PC-9 (cell line): ENCODE results near the gene MRPL49. TPM values are rescaled to one million over a fixed set of nuclear protein-coding genes. Genes with fewer than 3 reads are reported as not detected.
A peak's percentile ranks its signal among the peaks of the same experiment; 100 is the strongest.
"Not testable (repeated sequence)": the region's sequence is repeated elsewhere in the genome, so short reads cannot be mapped to it uniquely, and the experiment has no call there.

ENCODE experiments used
- BruUV-seq: library from RNA; stranded (reverse); fragments of 400-500 nt; replicated peaks from 2 replicates; lab custom pipeline; 2021; lab: Mats Ljungman, UMichigan
- CTCF ChIA-PET: fragments of 300-600 bp; sonication (Branson Sonifier 250); formaldehyde crosslinking; loops from one replicate; lab custom pipeline; 2022; ENCODE audit warnings: antibody characterized with exemption; lab: Charles Lee
- POLR2A ChIA-PET: fragments of 300-600 bp; sonication (Branson Sonifier 250); formaldehyde crosslinking; loops from one replicate; lab custom pipeline; 2022; ENCODE audit warnings: antibody characterized with exemption; ENCODE audit not compliant: unreplicated experiment; lab: Charles Lee
- DNase-seq, 2 experiments: peaks; one replicate each; pipeline versions ENCODE4 v3.0.0 to v3.0.0-alpha.2; 2015 to 2022; ENCODE audit warnings: mixed read lengths in 1 of 2
- H2AFZ ChIP-seq: fragments of 200-600 bp; sonication (generic); 2 replicates; pipeline ENCODE4 v1.8.1; 2017; ENCODE audit warnings: antibody characterized with exemption
- H3F3A ChIP-seq: fragments of 200-600 bp; sonication (generic); 2 replicates; pipeline ENCODE4 v1.8.1; 2017; ENCODE audit warnings: antibody characterized with exemption, mild to moderate bottlenecking, low read depth; ENCODE audit not compliant: insufficient read depth
- H3K27ac ChIP-seq: fragments of 200-600 bp; sonication (generic); 2 replicates; pipeline ENCODE4 v1.6.1; 2016; ENCODE audit warnings: mixed run types
- H3K27me3 ChIP-seq: fragments of 200-600 bp; sonication (generic); 2 replicates; pipeline ENCODE4 v1.6.1; 2016; ENCODE audit warnings: low read depth, mixed run types; ENCODE audit not compliant: insufficient read depth
- H3K36me3 ChIP-seq: fragments of 200-600 bp; sonication (generic); 2 replicates; pipeline ENCODE4 v1.6.1; 2016; ENCODE audit warnings: low read depth, mixed run types
- H3K4me1 ChIP-seq: fragments of 200-600 bp; sonication (generic); replicated peaks from 2 replicates; pipeline ENCODE4 v1.6.1; 2016; ENCODE audit warnings: mixed run types; ENCODE audit not compliant: insufficient read depth
- H3K4me2 ChIP-seq: fragments of 200-600 bp; sonication (generic); 2 replicates; pipeline ENCODE4 v1.6.1; 2017; ENCODE audit warnings: mixed run types
- H3K4me3 ChIP-seq: fragments of 200-600 bp; sonication (generic); 2 replicates; pipeline ENCODE4 v1.6.1; 2016; ENCODE audit warnings: mixed run types
- H3K79me2 ChIP-seq: fragments of 200-600 bp; sonication (generic); 2 replicates; pipeline ENCODE4 v1.6.1; 2017; ENCODE audit warnings: low read depth, mixed run types
- H3K9me2 ChIP-seq: fragments of 200-600 bp; sonication (generic); 2 replicates; pipeline ENCODE4 v1.8.1; 2017; ENCODE audit warnings: mild to moderate bottlenecking; ENCODE audit not compliant: insufficient read depth
- H3K9me3 ChIP-seq: fragments of 200-600 bp; sonication (generic); 2 replicates; pipeline ENCODE4 v1.8.1; 2016; ENCODE audit warnings: low read depth; ENCODE audit not compliant: insufficient read depth
- H4K20me1 ChIP-seq: fragments of 200-600 bp; sonication (generic); 2 replicates; pipeline ENCODE4 v1.8.1; 2017; ENCODE audit not compliant: insufficient read depth
- EZH2 ChIP-seq: fragments of 200-600 bp; sonication (generic); IDR thresholded peaks from 2 replicates; pipeline ENCODE4 v1.8.0; 2017; ENCODE audit warnings: antibody characterized with exemption, low read depth
- intact Hi-C: fragments of 100-400 bp; cut with micrococcal nuclease; formaldehyde crosslinking; loops from one replicate; pipeline ENCODE4 v1.10.0; 2022; ENCODE audit not compliant: unreplicated experiment
- total RNA-seq: library from RNA; stranded (reverse); gene quantifications from 2 replicates; pipeline ENCODE4 v1.2.3, GENCODE V29; 2021
- TF ChIP-seq, protein P1 (sequence below): fragments of 200-600 bp; sonication (generic); conservative IDR thresholded peaks from 2 replicates; pipeline ENCODE4 v1.6.1; 2017; ENCODE audit warnings: mixed run types, antibody characterized with exemption, mild to moderate bottlenecking, moderate library complexity

MRPL49 gene
- total RNA-seq, 1 experiment from 2014 or later, result 95.0 TPM

DNA sequence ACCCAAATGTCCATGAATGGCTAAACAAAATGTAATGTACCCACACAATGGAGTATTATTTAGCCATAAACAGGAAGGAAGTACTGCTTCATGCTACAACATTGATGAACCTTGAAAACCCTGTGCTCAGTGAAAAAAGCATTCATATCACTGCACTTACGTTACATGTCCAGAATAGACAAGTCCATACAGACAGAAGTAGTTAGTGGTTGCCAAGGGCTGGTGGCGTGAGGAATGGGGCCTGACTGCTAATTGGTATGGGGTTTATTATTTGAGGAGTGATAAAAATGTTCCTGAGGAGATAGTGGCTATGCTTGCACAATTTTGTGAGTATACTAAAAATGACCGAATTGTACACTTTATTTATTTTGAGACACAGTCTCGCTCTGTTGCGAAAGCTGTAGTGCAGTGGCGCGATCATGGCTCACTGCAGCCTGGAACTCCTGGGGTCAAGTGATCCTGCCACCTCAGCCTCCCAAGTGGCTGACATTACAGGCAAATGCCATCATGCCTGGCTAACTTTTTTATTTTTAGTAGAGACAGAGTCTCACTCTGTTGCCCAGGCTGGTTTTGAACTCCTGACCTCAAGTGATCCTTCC, 19.9 kb downstream of the MRPL49 start:
- POLR2A ChIA-PET, result no interaction called here
- no peaks in the 10 kb centered on the region for H3K27me3 ChIP-seq
- H3K4me1 ChIP-seq, result no peaks in the 10 kb centered on the region
- H3K27ac ChIP-seq, result no peak overlapping the region
- H3K9me2 ChIP-seq, result no peaks in the 10 kb centered on the region
- no peaks in the 10 kb centered on the region for H3K36me3 ChIP-seq
- no peak overlapping the region for H2AFZ ChIP-seq
- no peaks in the 10 kb centered on the region for H4K20me1 ChIP-seq
- BruUV-seq, result no TSS peak
- H3K4me3 ChIP-seq, result no peak overlapping the region
- H3F3A ChIP-seq, result peaks cover 15% of the 10 kb centered on the region; the same call in 1 of the 2 replicates
- H3K4me2 ChIP-seq, result no peak overlapping the region
- CTCF ChIA-PET, result no interaction called here
- no peaks in the 10 kb centered on the region for H3K79me2 ChIP-seq
- intact Hi-C loops, result no loop called here
- no peak for DNase-seq
- H3K9me3 ChIP-seq, result no peaks in the 10 kb centered on the region
- TF ChIP-seq EZH2, result no peak
- TF ChIP-seq, protein P1, sequence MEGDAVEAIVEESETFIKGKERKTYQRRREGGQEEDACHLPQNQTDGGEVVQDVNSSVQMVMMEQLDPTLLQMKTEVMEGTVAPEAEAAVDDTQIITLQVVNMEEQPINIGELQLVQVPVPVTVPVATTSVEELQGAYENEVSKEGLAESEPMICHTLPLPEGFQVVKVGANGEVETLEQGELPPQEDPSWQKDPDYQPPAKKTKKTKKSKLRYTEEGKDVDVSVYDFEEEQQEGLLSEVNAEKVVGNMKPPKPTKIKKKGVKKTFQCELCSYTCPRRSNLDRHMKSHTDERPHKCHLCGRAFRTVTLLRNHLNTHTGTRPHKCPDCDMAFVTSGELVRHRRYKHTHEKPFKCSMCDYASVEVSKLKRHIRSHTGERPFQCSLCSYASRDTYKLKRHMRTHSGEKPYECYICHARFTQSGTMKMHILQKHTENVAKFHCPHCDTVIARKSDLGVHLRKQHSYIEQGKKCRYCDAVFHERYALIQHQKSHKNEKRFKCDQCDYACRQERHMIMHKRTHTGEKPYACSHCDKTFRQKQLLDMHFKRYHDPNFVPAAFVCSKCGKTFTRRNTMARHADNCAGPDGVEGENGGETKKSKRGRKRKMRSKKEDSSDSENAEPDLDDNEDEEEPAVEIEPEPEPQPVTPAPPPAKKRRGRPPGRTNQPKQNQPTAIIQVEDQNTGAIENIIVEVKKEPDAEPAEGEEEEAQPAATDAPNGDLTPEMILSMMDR, result no peak

DNA sequence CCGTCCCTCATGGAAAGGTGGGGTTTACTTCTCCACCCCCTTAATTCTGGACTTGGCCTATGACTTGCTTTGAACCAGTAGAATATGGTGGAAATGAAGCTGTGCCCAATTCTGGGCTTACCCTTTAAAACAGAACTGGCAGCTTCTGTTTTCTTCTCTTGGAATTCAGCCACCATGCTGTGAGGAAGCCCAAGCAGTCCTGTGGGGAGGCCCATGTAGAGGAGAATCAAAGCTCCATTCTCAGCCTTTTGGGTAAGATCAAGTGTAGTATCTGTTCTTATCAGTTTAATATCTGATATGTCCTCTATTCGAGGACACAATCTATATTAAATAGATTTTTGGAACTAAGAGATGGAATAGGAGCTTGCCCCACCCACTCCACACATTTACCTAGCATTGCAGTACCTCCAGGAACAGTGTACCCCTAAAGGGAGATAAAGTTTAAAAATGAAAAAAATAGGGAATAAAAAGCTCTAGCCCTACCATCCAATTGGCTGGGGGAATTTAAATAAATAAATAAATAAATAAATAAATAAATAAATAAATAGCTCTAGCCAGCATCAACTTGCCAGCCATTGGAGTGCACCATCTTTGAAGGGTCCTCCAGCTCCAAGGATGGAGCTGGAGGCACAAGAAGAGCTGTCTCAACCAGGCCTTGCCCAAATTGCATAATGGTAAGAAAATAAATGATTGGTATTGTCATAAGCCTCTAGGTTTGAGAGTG, 25.4 kb downstream of the MRPL49 start:
- H2AFZ ChIP-seq, result no peak overlapping the region
- H3K4me1 ChIP-seq, result peaks cover 29% of the 10 kb centered on the region
- peaks cover 41% of the 10 kb centered on the region for H3F3A ChIP-seq
- H3K79me2 ChIP-seq, result no peaks in the 10 kb centered on the region
- H3K4me3 ChIP-seq, result no peak overlapping the region
- no peak for DNase-seq
- no peaks in the 10 kb centered on the region for H3K27me3 ChIP-seq
- no peaks in the 10 kb centered on the region for H3K9me2 ChIP-seq
- no peaks in the 10 kb centered on the region for H3K9me3 ChIP-seq
- CTCF ChIA-PET, result interaction anchor here (0.6 to 1.3 kb wide), 2 partner anchors 12 to 175 kb away, joined by 5 to 12 read pairs; no protein-coding TSS in a partner anchor
- no peaks in the 10 kb centered on the region for H4K20me1 ChIP-seq
- H3K36me3 ChIP-seq, result no peaks in the 10 kb centered on the region
- H3K27ac ChIP-seq, result no peak overlapping the region
- no peak overlapping the region for H3K4me2 ChIP-seq
- no TSS peak for BruUV-seq
- intact Hi-C loops, result no loop called here
- TF ChIP-seq, protein P1, result no peak
- TF ChIP-seq EZH2, result no peak
- POLR2A ChIA-PET, result interaction anchor here (0.6 to 0.7 kb wide), 3 partner anchors 12 to 71 kb away, joined by 3 to 5 read pairs (median 4); no protein-coding TSS in a partner anchor

DNA sequence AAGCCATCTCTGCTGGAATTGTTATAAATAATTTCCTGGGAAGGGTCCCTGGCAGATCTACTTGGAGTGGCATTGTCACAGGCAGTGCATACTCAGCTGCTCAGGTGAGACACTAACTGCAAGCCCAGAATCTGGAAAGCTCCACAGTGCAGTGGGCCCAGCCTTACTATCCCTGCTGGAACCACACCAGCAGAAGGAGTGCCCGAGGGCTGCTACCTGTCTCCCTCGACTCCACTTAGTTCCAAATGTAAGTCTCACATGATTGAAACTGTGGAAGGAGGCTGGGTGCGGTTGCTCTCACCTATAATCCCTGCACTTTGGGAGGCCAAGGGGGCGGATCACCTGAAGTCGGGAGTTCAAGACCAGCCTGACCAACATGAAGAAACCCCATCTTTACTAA, 26.5 kb downstream of the MRPL49 start:
- Histone ChIP-seq H3K27me3 (no peaks in the 10 kb centered on the region), H3K9me2 (no peaks in the 10 kb centered on the region), H3K4me2 (no peak overlapping the region), H4K20me1 (no peaks in the 10 kb centered on the region), H3K79me2 (no peaks in the 10 kb centered on the region), H3K36me3 (no peaks in the 10 kb centered on the region), H3K4me3 (no peak overlapping the region), H3K27ac (no peak overlapping the region), H3K4me1 (peaks cover 39% of the 10 kb centered on the region), H3K9me3 (no peaks in the 10 kb centered on the region), H2AFZ (no peak overlapping the region), H3F3A (peaks cover 53% of the 10 kb centered on the region)
- intact Hi-C loops, result no loop called here
- CTCF ChIA-PET, result no interaction called here
- POLR2A ChIA-PET, result interaction anchor here (0.6 kb wide), 1 partner anchor 239 kb away, joined by 3 read pairs; no protein-coding TSS in a partner anchor
- no TSS peak for BruUV-seq
- no peak for DNase-seq
- TF ChIP-seq EZH2, result no peak
- TF ChIP-seq, protein P1, result no peak

DNA sequence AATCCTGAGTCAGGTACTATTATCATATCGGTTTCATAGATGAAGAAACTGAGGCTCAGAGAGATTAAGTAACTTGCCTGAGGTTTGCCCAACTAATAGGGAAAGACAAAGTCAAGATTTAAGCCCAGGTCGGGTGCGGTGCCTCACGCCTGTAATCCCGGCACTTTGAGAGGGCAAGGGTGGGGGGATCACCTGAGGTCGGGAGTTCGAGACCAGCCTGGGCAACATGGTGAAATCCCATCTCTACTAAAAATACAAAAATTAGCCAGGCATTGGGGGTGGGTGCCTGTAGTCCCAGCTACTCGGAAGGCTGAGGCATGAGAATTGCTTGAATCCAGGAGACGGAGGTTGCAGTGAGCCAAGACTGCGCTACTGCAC, 28.0 kb downstream of the MRPL49 start:
- peak overlapping the region; percentile 66 for H3K4me2 ChIP-seq
- peak overlapping the region; percentile 88 for H3K27ac ChIP-seq
- H2AFZ ChIP-seq, H3K9me2 ChIP-seq, H4K20me1 ChIP-seq, H3K36me3 ChIP-seq, H3K27me3 ChIP-seq, CTCF ChIA-PET, DNase-seq, POLR2A ChIA-PET, H3K9me3 ChIP-seq, H3K79me2 ChIP-seq, H3K4me3 ChIP-seq: not testable (repeated sequence)
- intact Hi-C loops, result loop anchor here (1.0 to 2.0 kb wide), 3 partner anchors 15 to 31 kb away; partner anchors contain the start of gene CAPN1
- BruUV-seq, result TSS peak; percentile 99
- peaks cover 40% of the 10 kb centered on the region for H3K4me1 ChIP-seq
- peaks cover 50% of the 10 kb centered on the region for H3F3A ChIP-seq
